ENCODE data around the gene MGAT3. TPM values are rescaled to one million over a fixed set of nuclear protein-coding genes. Genes with fewer than 3 reads are reported as not detected.

The MGAT3 gene
- polyA plus RNA-seq, 4 donors: 14.6 to 27.5 (median 21.3) TPM

GRCh38 chr22:39524753-39525657 lies 68.2 kb downstream of the MGAT3 start:
- no peak for DNase-seq (ENCODE audit: low read depth in 4 of 4, low spot score in 3 of 4)

GRCh38 chr22:39525658-39525975 lies 68.8 kb downstream of the MGAT3 start:
- no peak for DNase-seq (ENCODE audit: low read depth in 4 of 4, low spot score in 3 of 4)

- no peak for DNase-seq (ENCODE audit: low read depth in 4 of 4, low spot score in 3 of 4)
Observed at GRCh38 chr22:39526736-39527171, 69.9 kb downstream of the MGAT3 start.

- no peak for DNase-seq (ENCODE audit: low read depth in 4 of 4, low spot score in 3 of 4)
Observed at GRCh38 chr22:39527481-39527961, 70.7 kb downstream of the MGAT3 start.

- DNase-seq (ENCODE audit: low read depth in 4 of 4, low spot score in 3 of 4): no peak
Observed at GRCh38 chr22:39528080-39528661, 71.4 kb downstream of the MGAT3 start.

- peak in 3 of 4 donors; percentile 69 to 88 (median 80) for DNase-seq (ENCODE audit: low read depth in 4 of 4, low spot score in 3 of 4)
Observed at GRCh38 chr22:39528681-39529486, 72.1 kb downstream of the MGAT3 start.

- DNase-seq (ENCODE audit: low read depth in 4 of 4, low spot score in 3 of 4): no peak
Observed at GRCh38 chr22:39529487-39529851, 72.7 kb downstream of the MGAT3 start.

GRCh38 chr22:39530116-39530515 lies 73.3 kb downstream of the MGAT3 start:
- DNase-seq (ENCODE audit: low read depth in 4 of 4, low spot score in 3 of 4): no peak

GRCh38 chr22:39530692-39531331 lies 74.0 kb downstream of the MGAT3 start:
- no peak for DNase-seq (ENCODE audit: low read depth in 4 of 4, low spot score in 3 of 4)

- peak; percentile 99 to 100 (median 100) for DNase-seq (ENCODE audit: low read depth in 4 of 4, low spot score in 3 of 4)
Observed at GRCh38 chr22:39532215-39533073, 75.6 kb downstream of the MGAT3 start, which contains the start of gene RPS19BP1. TSS of gene RPS19BP1 (minus strand) at chr22:39532748. CDS start at chr22:39532738, 10 bp downstream.

GRCh38 chr22:39534092-39534506 lies 77.3 kb downstream of the MGAT3 start:
- DNase-seq (ENCODE audit: low read depth in 4 of 4, low spot score in 3 of 4): no peak

- peak in 3 of 4 donors; percentile 63 to 67 (median 64) for DNase-seq (ENCODE audit: low read depth in 4 of 4, low spot score in 3 of 4)
Observed at GRCh38 chr22:39534591-39535356, 78.0 kb downstream of the MGAT3 start.

- no peak for DNase-seq (ENCODE audit: low read depth in 4 of 4, low spot score in 3 of 4)
Observed at GRCh38 chr22:39535357-39535725, 78.5 kb downstream of the MGAT3 start.

- no peak for DNase-seq (ENCODE audit: low read depth in 4 of 4, low spot score in 3 of 4)
Observed at GRCh38 chr22:39535831-39536449, 79.1 kb downstream of the MGAT3 start.

- no peak for DNase-seq (ENCODE audit: low read depth in 4 of 4, low spot score in 3 of 4)
Observed at GRCh38 chr22:39536711-39537110, 79.9 kb downstream of the MGAT3 start.

GRCh38 chr22:39537975-39538374 lies 81.2 kb downstream of the MGAT3 start:
- no peak for DNase-seq (ENCODE audit: low read depth in 4 of 4, low spot score in 3 of 4)

All from left renal pelvis (tissue), 4 donors.